CD4-positive, alpha-beta T cell (primary cell): ENCODE data around the gene DCLK1. TPM values are rescaled to one million over a fixed set of nuclear protein-coding genes. Genes with fewer than 3 reads are reported as not detected.

Experiments
- ATAC-seq: fragments of 200-7000 bp; cut with Tn5 transposase; one replicate; pipeline ENCODE4 v1.10.0; 2022; ENCODE audit warnings: mild to moderate bottlenecking; ENCODE audit not compliant: poor library complexity
- CTCF ChIA-PET: fragments of 350-600 bp; sonication (Branson Sonifier 250); formaldehyde crosslinking; loops from one replicate; lab custom pipeline; 2021; ENCODE audit warnings: antibody characterized with exemption, inconsistent platforms; lab: Charles Lee
- POLR2A ChIA-PET: fragments of 350-600 bp; sonication (Branson Sonifier 250); formaldehyde crosslinking; loops from one replicate; lab custom pipeline; 2021; ENCODE audit warnings: antibody characterized with exemption, inconsistent platforms; lab: Charles Lee
- DNase-seq, 14 experiments: peaks; one replicate each; pipeline ENCODE4 v3.0.0-alpha.2; 2013 to 2020; ENCODE audit warnings: mixed read lengths in 2 of 14
- H3K27ac ChIP-seq, 2 donors: one replicate each; pipeline versions ENCODE4 v1.5.1 to v1.7.0; 2013; ENCODE audit warnings: low read length in 2 of 2, low read depth in 1 of 2, mild to moderate bottlenecking in 1 of 2
- H3K27me3 ChIP-seq, 2 experiments: 1 replicate in 1 of 2; 2 replicates in 1 of 2; pipeline versions ENCODE4 v1.6.1 to v1.7.0; 2013; ENCODE audit warnings: low read length in 2 of 2, control low read depth in 1 of 2, mild to moderate bottlenecking in 1 of 2, moderate library complexity in 1 of 2; ENCODE audit not compliant: insufficient read depth in 2 of 2, control insufficient read depth in 1 of 2
- H3K36me3 ChIP-seq: one replicate; pipeline ENCODE4 v1.6.1; 2013; ENCODE audit warnings: low read length, control low read depth; ENCODE audit not compliant: insufficient read depth
- H3K4me1 ChIP-seq: one replicate; pipeline ENCODE4 v1.6.1; 2013; ENCODE audit warnings: low read length, control low read depth; ENCODE audit not compliant: insufficient read depth
- H3K4me3 ChIP-seq: one replicate; pipeline ENCODE4 v1.5.1; 2013; ENCODE audit warnings: mild to moderate bottlenecking, low read length, moderate library complexity
- H3K9me3 ChIP-seq, 2 experiments: 1 replicate in 1 of 2; 2 replicates in 1 of 2; pipeline versions ENCODE4 v1.6.1 to v1.7.0; 2013; ENCODE audit warnings: low read length in 2 of 2, mild to moderate bottlenecking in 2 of 2, control low read depth in 1 of 2, moderate library complexity in 1 of 2; ENCODE audit not compliant: control insufficient read depth in 1 of 2, insufficient read depth in 1 of 2
- H3K27ac Mint-ChIP-seq: one replicate; pipeline ENCODE4 v1.8.0; 2020; ENCODE audit warnings: mixed read lengths
- H3K27me3 Mint-ChIP-seq: one replicate; pipeline ENCODE4 v1.8.0; 2021; ENCODE audit warnings: mixed read lengths
- H3K36me3 Mint-ChIP-seq: one replicate; pipeline ENCODE4 v1.8.0; 2021; ENCODE audit warnings: low read depth, mixed read lengths
- H3K4me1 Mint-ChIP-seq: one replicate; pipeline ENCODE4 v1.8.0; 2021; ENCODE audit warnings: low read depth, mixed read lengths
- H3K4me3 Mint-ChIP-seq: one replicate; pipeline ENCODE4 v1.8.0; 2020; ENCODE audit warnings: mild to moderate bottlenecking, mixed read lengths
- H3K9me3 Mint-ChIP-seq: one replicate; pipeline ENCODE4 v1.8.0; 2020; ENCODE audit warnings: mixed read lengths
- intact Hi-C, 2 experiments: fragments of 100-400 bp; cut with DNase I in 1 of 2; cut with micrococcal nuclease in 1 of 2; formaldehyde crosslinking; loops; one replicate each; pipeline versions ENCODE4 v1.15.1 to v1.9.0; 2023 to 2025; cut with DNase I, micrococcal nuclease
- total RNA-seq, 174 experiments: library from RNA in 2 of 174; stranded (reverse) in 2 of 174; gene quantifications; one replicate each; pipeline ENCODE4 v1.2.3 and lab custom pipeline; 2021 to 2026
- TF ChIP-seq, protein P1 (sequence below): fragments of 200-600 bp; IDR thresholded peaks from one replicate; pipeline ENCODE4 v1.8.0; 2022; ENCODE audit warnings: antibody characterized with exemption, mild to moderate bottlenecking

The DCLK1 gene
- total RNA-seq, 2 experiments from 2014 or later = not detected

DNA sequence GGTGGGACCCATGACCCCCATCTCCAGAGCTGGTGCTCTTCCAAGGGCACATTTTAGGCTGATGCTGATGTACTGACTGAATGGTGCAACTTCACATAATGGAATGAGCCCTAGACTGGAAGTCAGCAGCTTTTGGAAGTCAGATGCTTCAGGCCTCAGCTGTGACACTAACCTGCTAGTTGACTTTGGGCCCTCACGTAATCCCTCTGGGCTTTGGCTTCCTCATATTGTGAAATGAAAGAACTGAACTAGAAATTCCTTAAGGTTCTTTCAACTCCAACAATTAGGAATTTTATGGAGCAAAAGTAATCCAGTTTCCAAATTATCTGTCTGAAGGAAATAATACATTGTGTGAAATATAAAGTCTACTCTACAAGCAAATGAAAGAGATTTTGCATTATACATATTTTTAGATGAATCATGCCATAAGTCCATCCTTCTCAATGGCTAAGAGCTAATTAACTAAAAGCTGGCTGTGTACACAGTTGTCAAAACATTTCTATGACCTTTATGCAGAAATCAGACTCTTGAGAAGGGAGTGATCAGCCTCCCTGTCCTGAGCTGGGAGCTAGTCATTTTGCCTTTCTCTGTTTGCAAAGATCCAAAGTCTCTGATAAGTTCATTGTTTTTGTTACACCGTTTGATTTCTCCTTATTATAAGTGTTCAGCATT lies 204.2 kb downstream of the DCLK1 start:
- H3K27me3 Mint-ChIP-seq = no peaks in the 10 kb centered on the region
- intact Hi-C loops = no loop called here

GRCh38 chr13:35925669-35926068 lies 205.5 kb downstream of the DCLK1 start:
- Mint-ChIP-seq H3K4me1 (no peaks in the 10 kb centered on the region), H3K27me3 (no peaks in the 10 kb centered on the region), H3K4me3 (no peak overlapping the region), H3K9me3 (no peaks in the 10 kb centered on the region), H3K36me3 (no peaks in the 10 kb centered on the region), H3K27ac (no peak overlapping the region)
- no peak overlapping the region for H3K4me3 ChIP-seq
- ATAC-seq (no peak), DNase-seq (no peak)
- intact Hi-C loops = no loop called here
- no peak overlapping the region for H3K27ac ChIP-seq
- no peaks in the 10 kb centered on the region for H3K36me3 ChIP-seq
- peaks cover 0 to 13% of the 10 kb centered on the region in 2 experiments for H3K9me3 ChIP-seq
- ChIA-PET POLR2A (no interaction called here), CTCF (no interaction called here)
- H3K27me3 ChIP-seq = no peaks in the 10 kb centered on the region
- TF ChIP-seq, protein P1, sequence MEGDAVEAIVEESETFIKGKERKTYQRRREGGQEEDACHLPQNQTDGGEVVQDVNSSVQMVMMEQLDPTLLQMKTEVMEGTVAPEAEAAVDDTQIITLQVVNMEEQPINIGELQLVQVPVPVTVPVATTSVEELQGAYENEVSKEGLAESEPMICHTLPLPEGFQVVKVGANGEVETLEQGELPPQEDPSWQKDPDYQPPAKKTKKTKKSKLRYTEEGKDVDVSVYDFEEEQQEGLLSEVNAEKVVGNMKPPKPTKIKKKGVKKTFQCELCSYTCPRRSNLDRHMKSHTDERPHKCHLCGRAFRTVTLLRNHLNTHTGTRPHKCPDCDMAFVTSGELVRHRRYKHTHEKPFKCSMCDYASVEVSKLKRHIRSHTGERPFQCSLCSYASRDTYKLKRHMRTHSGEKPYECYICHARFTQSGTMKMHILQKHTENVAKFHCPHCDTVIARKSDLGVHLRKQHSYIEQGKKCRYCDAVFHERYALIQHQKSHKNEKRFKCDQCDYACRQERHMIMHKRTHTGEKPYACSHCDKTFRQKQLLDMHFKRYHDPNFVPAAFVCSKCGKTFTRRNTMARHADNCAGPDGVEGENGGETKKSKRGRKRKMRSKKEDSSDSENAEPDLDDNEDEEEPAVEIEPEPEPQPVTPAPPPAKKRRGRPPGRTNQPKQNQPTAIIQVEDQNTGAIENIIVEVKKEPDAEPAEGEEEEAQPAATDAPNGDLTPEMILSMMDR = no peak
- no peaks in the 10 kb centered on the region for H3K4me1 ChIP-seq

More for the DNA sequence above, 204.2 kb downstream of the DCLK1 start:
- no peaks in the 10 kb centered on the region for H3K4me1 Mint-ChIP-seq
- H3K4me3 Mint-ChIP-seq = no peak overlapping the region
- no peak for DNase-seq
- H3K9me3 ChIP-seq = peaks cover 0 to 9% of the 10 kb centered on the region in 2 experiments
- H3K27ac Mint-ChIP-seq = no peak overlapping the region
- no peak for ATAC-seq
- no peaks in the 10 kb centered on the region for H3K36me3 ChIP-seq
- H3K27me3 ChIP-seq = no peaks in the 10 kb centered on the region
- H3K4me3 ChIP-seq = no peak overlapping the region
- ChIA-PET POLR2A (no interaction called here), CTCF (no interaction called here)
- no peaks in the 10 kb centered on the region for H3K9me3 Mint-ChIP-seq
- H3K36me3 Mint-ChIP-seq = no peaks in the 10 kb centered on the region
- H3K27ac ChIP-seq = no peak overlapping the region
- no peaks in the 10 kb centered on the region for H3K4me1 ChIP-seq
- TF ChIP-seq, protein P1 = no peak

DNA sequence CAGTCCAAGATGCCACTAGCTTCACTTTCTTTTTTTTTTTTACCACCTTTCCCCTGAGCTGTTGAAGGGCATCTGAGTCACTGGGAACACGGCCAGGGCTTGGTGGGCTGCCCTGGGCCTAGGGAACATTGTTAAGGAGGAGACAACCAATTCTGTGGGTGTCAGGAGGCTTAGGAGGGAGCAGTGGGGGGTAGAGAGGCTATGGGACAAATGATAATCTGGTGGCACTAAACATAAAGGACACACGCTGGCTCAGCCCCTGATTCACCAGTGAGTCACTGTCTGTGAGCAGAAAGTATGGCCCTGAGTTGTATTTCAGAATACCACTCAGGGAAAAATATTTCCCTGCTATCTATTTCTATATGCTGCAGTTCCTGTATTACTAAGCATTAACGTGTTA lies 207.8 kb downstream of the DCLK1 start:
- Histone ChIP-seq H3K36me3 (no peaks in the 10 kb centered on the region), H3K27me3 (no peaks in the 10 kb centered on the region), H3K9me3 (peaks cover 0 to 16% of the 10 kb centered on the region in 2 experiments), H3K27ac (no peak overlapping the region), H3K4me3 (no peak overlapping the region), H3K4me1 (no peaks in the 10 kb centered on the region)
- Mint-ChIP-seq H3K9me3 (no peaks in the 10 kb centered on the region), H3K4me1 (no peaks in the 10 kb centered on the region), H3K27me3 (no peaks in the 10 kb centered on the region), H3K4me3 (no peak overlapping the region), H3K36me3 (no peaks in the 10 kb centered on the region), H3K27ac (no peak overlapping the region)
- ChIA-PET POLR2A (no interaction called here), CTCF (no interaction called here)
- intact Hi-C loops = no loop called here
- ATAC-seq = no peak
- no peak for DNase-seq
- TF ChIP-seq, protein P1 = no peak
